Neutrophil (primary cell): Measurements from ENCODE around the gene PCDH7.

Experiments
- H3K27ac ChIP-seq: fragments of 200-600 bp; sonication (generic); 2 replicates; pipeline ENCODE4 v1.5.1; 2016; ENCODE audit warnings: mild to moderate bottlenecking, moderate library complexity
- H3K27me3 ChIP-seq: fragments of 200-600 bp; sonication (generic); 2 replicates; pipeline ENCODE4 v1.6.0; 2016; ENCODE audit warnings: mild to moderate bottlenecking
- H3K36me3 ChIP-seq: fragments of 200-600 bp; sonication (generic); 2 replicates; pipeline ENCODE4 v1.5.1; 2017
- H3K4me1 ChIP-seq, 2 experiments: fragments of 200-600 bp in 1 of 2; sonication (generic) in 1 of 2; 1 replicate in 1 of 2; 2 replicates in 1 of 2; pipeline versions ENCODE4 v1.5.1 to v1.6.1; 2013 to 2016; ENCODE audit warnings: low read depth in 1 of 2, low read length in 1 of 2, mild to moderate bottlenecking in 1 of 2, moderate library complexity in 1 of 2; ENCODE audit not compliant: control insufficient read depth in 1 of 2, insufficient read depth in 1 of 2
- H3K4me3 ChIP-seq, 2 experiments: fragments of 200-600 bp in 1 of 2; sonication (generic) in 1 of 2; 1 replicate in 1 of 2; 2 replicates in 1 of 2; pipeline ENCODE4 v1.5.1; 2013 to 2016; ENCODE audit warnings: low read depth in 1 of 2, low read length in 1 of 2, mild to moderate bottlenecking in 1 of 2, moderate library complexity in 1 of 2
- H3K9me3 ChIP-seq: fragments of 200-600 bp; sonication (generic); 2 replicates; pipeline ENCODE4 v1.5.1; 2016
- CTCF ChIP-seq: fragments of 200-600 bp; sonication (generic); IDR thresholded peaks from 2 replicates; pipeline ENCODE4 v1.5.1; 2016; ENCODE audit warnings: antibody characterized with exemption

Gene PCDH7

GRCh38 chr4:30770049-30770549 is 49.9 kb downstream of the PCDH7 start:
- Histone ChIP-seq H3K9me3 (no peaks in the 10 kb centered on the region), H3K4me3 (no peak overlapping the region), H3K36me3 (no peaks in the 10 kb centered on the region), H3K4me1 (no peaks in the 10 kb centered on the region), H3K27me3 (no peaks in the 10 kb centered on the region), H3K27ac (no peak overlapping the region)
- no peak for TF ChIP-seq CTCF

DNA sequence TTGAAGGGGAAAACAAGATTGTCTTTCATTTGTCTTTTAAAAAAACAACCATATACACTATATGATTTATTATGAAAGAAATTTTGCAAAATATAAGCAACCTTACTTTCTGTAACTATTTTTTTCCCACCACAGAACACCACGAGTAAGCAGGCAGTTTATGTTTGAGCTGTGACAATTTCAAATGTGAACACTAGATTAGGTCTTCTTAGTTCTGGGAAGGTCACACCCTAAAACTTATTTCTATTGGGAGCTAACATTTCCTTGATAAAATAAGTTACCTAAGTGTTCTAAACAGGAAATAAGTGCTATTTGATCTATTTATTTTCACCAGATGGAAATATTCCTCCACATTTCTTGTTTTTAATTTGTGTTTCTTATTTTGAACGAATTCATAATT is 50.6 kb downstream of the PCDH7 start:
- Histone ChIP-seq H3K9me3 (no peaks in the 10 kb centered on the region), H3K36me3 (no peaks in the 10 kb centered on the region), H3K4me1 (no peaks in the 10 kb centered on the region), H3K27me3 (no peaks in the 10 kb centered on the region), H3K27ac (no peak overlapping the region), H3K4me3 (no peak overlapping the region)
- TF ChIP-seq CTCF = no peak

DNA sequence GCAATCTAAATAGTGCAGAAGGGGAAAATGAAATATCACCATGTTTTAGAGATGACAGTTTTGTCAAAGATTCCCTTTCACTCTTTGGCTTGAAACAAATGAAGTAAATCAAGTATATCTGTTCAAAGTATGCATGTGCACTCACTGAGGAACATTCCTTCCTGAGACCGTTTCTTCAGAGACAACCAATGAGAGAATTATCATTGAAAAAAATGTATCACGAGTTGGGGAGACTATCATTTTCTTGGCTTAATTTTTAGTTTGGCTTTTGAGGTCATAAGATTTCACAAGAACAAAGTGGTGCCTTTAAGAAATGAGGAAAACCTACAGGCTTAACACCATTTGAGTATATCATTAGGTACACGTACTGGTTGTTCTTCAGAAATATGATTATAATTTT is 56.3 kb downstream of the PCDH7 start:
- no peak for TF ChIP-seq CTCF
- no peak overlapping the region for H3K4me3 ChIP-seq
- no peaks in the 10 kb centered on the region for H3K4me1 ChIP-seq
- no peaks in the 10 kb centered on the region for H3K27me3 ChIP-seq
- H3K36me3 ChIP-seq = no peaks in the 10 kb centered on the region
- H3K27ac ChIP-seq = no peak overlapping the region
- no peaks in the 10 kb centered on the region for H3K9me3 ChIP-seq

DNA sequence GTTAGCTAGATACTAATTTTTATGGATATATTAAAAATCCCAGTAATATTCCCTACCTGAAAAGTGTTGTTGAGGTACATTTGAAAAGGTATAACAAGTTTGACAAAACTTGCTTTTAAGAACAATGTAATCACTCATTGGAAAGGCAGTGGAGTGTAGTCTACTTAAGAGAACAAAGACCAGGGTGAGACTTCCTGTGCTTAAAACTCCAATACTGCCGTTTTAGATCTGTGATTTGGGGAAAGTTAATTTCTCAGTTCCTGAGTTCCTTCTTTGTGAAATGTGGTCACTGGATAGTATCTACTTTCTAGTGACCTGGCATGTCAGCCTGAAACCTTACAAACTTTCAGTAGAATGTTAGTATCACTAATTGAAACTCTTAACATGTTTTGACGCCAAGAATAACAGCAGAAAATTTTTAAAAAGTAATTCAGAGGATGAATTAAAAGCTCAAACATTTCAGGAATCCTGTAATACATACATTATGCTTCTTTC is 56.8 kb downstream of the PCDH7 start:
- TF ChIP-seq CTCF = no peak
- H3K9me3 ChIP-seq = no peaks in the 10 kb centered on the region
- no peak overlapping the region for H3K27ac ChIP-seq
- no peaks in the 10 kb centered on the region for H3K36me3 ChIP-seq
- no peak overlapping the region for H3K4me3 ChIP-seq
- H3K27me3 ChIP-seq = no peaks in the 10 kb centered on the region
- no peaks in the 10 kb centered on the region for H3K4me1 ChIP-seq
